GM23248 (cell line): ENCODE data around the gene CTNND2.

Experiments
- EZH2 ChIP-seq: fragments of 200-600 bp; sonication (generic); IDR thresholded peaks from 2 replicates; pipeline ENCODE4 v1.6.1; 2018; ENCODE audit warnings: antibody characterized with exemption, mild to moderate bottlenecking; ENCODE audit not compliant: insufficient read depth, poor library complexity, severe bottlenecking
- EZH2phosphoT487 ChIP-seq: fragments of 200-600 bp; sonication (generic); IDR thresholded peaks from 2 replicates; pipeline ENCODE4 v1.6.1; 2018; ENCODE audit warnings: antibody characterized with exemption, moderate library complexity, mild to moderate bottlenecking, low read depth; ENCODE audit not compliant: insufficient read depth

DNA sequence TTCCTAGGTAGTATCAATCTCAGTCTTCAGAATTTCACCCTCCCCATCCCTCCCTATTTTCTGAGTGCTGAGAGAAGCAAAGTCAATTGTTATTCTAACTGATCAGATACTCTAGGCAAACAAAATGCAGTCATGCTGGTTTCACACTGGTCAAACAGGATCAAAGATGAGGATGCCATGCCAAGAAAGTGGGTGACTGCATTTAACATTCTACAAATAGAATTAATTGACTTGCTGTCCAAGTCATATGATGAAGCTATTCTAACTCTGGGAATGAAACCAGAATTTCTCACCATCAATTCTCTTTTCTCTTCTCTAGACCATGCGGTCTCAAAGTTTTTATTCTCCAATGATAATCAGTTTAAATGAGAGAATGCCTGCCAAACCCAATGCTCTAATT lies 112.5 kb downstream of the CTNND2 start:
- no peak for TF ChIP-seq EZH2
- TF ChIP-seq EZH2phosphoT487 = no peak
